Effector memory CD4-positive, alpha-beta T cell (primary cell): Measurements from ENCODE around the gene DAPK2.
"Not testable (repeated sequence)": the region's sequence is repeated elsewhere in the genome, so short reads cannot be mapped to it uniquely, and the experiment has no call there.

Experiments used
- DNase-seq, 3 donors: peaks; one replicate each; pipeline ENCODE4 v3.0.0-alpha.2; 2020
- H3K27ac ChIP-seq: 2 replicates; pipeline ENCODE4 v1.7.0; 2013; ENCODE audit warnings: mild to moderate bottlenecking, low read length, moderate library complexity; ENCODE audit not compliant: insufficient read depth, poor library complexity, severe bottlenecking
- H3K27me3 ChIP-seq: replicated peaks from 2 replicates; pipeline ENCODE4 v1.7.0; 2013; ENCODE audit warnings: mild to moderate bottlenecking, low read length; ENCODE audit not compliant: insufficient read depth, control insufficient read depth, poor library complexity, severe bottlenecking
- H3K36me3 ChIP-seq: 2 replicates; pipeline ENCODE4 v1.7.0; 2013; ENCODE audit warnings: mild to moderate bottlenecking, low read length, moderate library complexity; ENCODE audit not compliant: control insufficient read depth, insufficient read depth
- H3K4me1 ChIP-seq: 2 replicates; pipeline ENCODE4 v1.7.0; 2013; ENCODE audit warnings: low read length, mild to moderate bottlenecking; ENCODE audit not compliant: control insufficient read depth, insufficient read depth, poor library complexity, severe bottlenecking
- H3K4me3 ChIP-seq: 2 replicates; pipeline ENCODE4 v1.7.0; 2013; ENCODE audit warnings: low read length, low read depth, mild to moderate bottlenecking; ENCODE audit not compliant: insufficient read depth, poor library complexity, severe bottlenecking
- H3K9me3 ChIP-seq: 2 replicates; pipeline ENCODE4 v1.7.0; 2013; ENCODE audit warnings: mild to moderate bottlenecking, low read length, moderate library complexity; ENCODE audit not compliant: control insufficient read depth

DAPK2 gene

GRCh38 chr15:63968700-63969099, 77.6 kb downstream of the DAPK2 start:
- no peaks in the 10 kb centered on the region for H3K36me3 ChIP-seq
- peaks cover 16% of the 10 kb centered on the region for H3K4me1 ChIP-seq
- H3K4me3 ChIP-seq = no peak overlapping the region
- no peak for DNase-seq
- H3K9me3 ChIP-seq = no peaks in the 10 kb centered on the region
- H3K27me3 ChIP-seq = no peaks in the 10 kb centered on the region
- no peak overlapping the region for H3K27ac ChIP-seq

- peaks cover 16% of the 10 kb centered on the region for H3K4me1 ChIP-seq
- no peaks in the 10 kb centered on the region for H3K9me3 ChIP-seq
- H3K36me3 ChIP-seq = no peaks in the 10 kb centered on the region
- no peaks in the 10 kb centered on the region for H3K27me3 ChIP-seq
- no peak for DNase-seq
- no peak overlapping the region for H3K4me3 ChIP-seq
- H3K27ac ChIP-seq = no peak overlapping the region
These were observed 78.2 kb downstream of the DAPK2 start for GRCh38 chr15:63968122-63968524.

GRCh38 chr15:63967616-63968015, 78.7 kb downstream of the DAPK2 start:
- H3K9me3 ChIP-seq = no peaks in the 10 kb centered on the region
- DNase-seq = no peak

GRCh38 chr15:63962947-63963721, 83.2 kb downstream of the DAPK2 start:
- H3K36me3 ChIP-seq, DNase-seq, H3K4me1 ChIP-seq, H3K27me3 ChIP-seq, H3K9me3 ChIP-seq, H3K27ac ChIP-seq, H3K4me3 ChIP-seq: not testable (repeated sequence)

More at GRCh38 chr15:63967616-63968015, 78.7 kb downstream of the DAPK2 start:
- no peak overlapping the region for H3K4me3 ChIP-seq
- H3K27me3 ChIP-seq = no peaks in the 10 kb centered on the region
- no peak overlapping the region for H3K27ac ChIP-seq
- peaks cover 16% of the 10 kb centered on the region for H3K4me1 ChIP-seq
- H3K36me3 ChIP-seq = no peaks in the 10 kb centered on the region

- Histone ChIP-seq H3K4me1 (no peaks in the 10 kb centered on the region), H3K36me3 (no peaks in the 10 kb centered on the region), H3K9me3 (no peaks in the 10 kb centered on the region), H3K27ac (no peak overlapping the region), H3K4me3 (no peak overlapping the region), H3K27me3 (no peaks in the 10 kb centered on the region)
- DNase-seq = no peak
These were observed 92.8 kb downstream of the DAPK2 start for GRCh38 chr15:63953524-63953923.

GRCh38 chr15:63950911-63951481, 95.3 kb downstream of the DAPK2 start:
- Histone ChIP-seq H3K27ac (no peak overlapping the region), H3K4me3 (no peak overlapping the region), H3K9me3 (no peaks in the 10 kb centered on the region), H3K36me3 (no peaks in the 10 kb centered on the region), H3K27me3 (no peaks in the 10 kb centered on the region), H3K4me1 (no peaks in the 10 kb centered on the region)
- no peak for DNase-seq

GRCh38 chr15:63948971-63949370, 97.3 kb downstream of the DAPK2 start:
- Histone ChIP-seq H3K9me3 (no peaks in the 10 kb centered on the region), H3K4me3 (no peak overlapping the region)
- DNase-seq = no peak

GRCh38 chr15:63948436-63948835, 97.8 kb downstream of the DAPK2 start:
- no peak for DNase-seq
- Histone ChIP-seq H3K4me3 (no peak overlapping the region), H3K27ac (no peak overlapping the region), H3K36me3 (no peaks in the 10 kb centered on the region), H3K4me1 (peaks cover 5% of the 10 kb centered on the region), H3K27me3 (no peaks in the 10 kb centered on the region), H3K9me3 (no peaks in the 10 kb centered on the region)

More at GRCh38 chr15:63948971-63949370, 97.3 kb downstream of the DAPK2 start:
- H3K27me3 ChIP-seq = no peaks in the 10 kb centered on the region
- H3K36me3 ChIP-seq = no peaks in the 10 kb centered on the region
- H3K27ac ChIP-seq = no peak overlapping the region
- peaks cover 5% of the 10 kb centered on the region for H3K4me1 ChIP-seq

GRCh38 chr15:63947228-63947627, 99.1 kb downstream of the DAPK2 start:
- Histone ChIP-seq H3K36me3 (no peaks in the 10 kb centered on the region), H3K27ac (no peak overlapping the region), H3K9me3 (no peaks in the 10 kb centered on the region), H3K4me1 (peaks cover 5% of the 10 kb centered on the region), H3K27me3 (no peaks in the 10 kb centered on the region), H3K4me3 (no peak overlapping the region)
- no peak for DNase-seq

- H3K4me3 ChIP-seq = no peak overlapping the region
- no peak for DNase-seq
- H3K27ac ChIP-seq = no peak overlapping the region
- H3K4me1 ChIP-seq = peaks cover 5% of the 10 kb centered on the region
- H3K27me3 ChIP-seq = no peaks in the 10 kb centered on the region
- H3K36me3 ChIP-seq = no peaks in the 10 kb centered on the region
- H3K9me3 ChIP-seq = no peaks in the 10 kb centered on the region
These were observed 99.7 kb downstream of the DAPK2 start for GRCh38 chr15:63946524-63947065.
